ENCODE data around the gene USP6.
"Not testable (repeated sequence)": the region's sequence is repeated elsewhere in the genome, so short reads cannot be mapped to it uniquely, and the experiment has no call there.

DNA sequence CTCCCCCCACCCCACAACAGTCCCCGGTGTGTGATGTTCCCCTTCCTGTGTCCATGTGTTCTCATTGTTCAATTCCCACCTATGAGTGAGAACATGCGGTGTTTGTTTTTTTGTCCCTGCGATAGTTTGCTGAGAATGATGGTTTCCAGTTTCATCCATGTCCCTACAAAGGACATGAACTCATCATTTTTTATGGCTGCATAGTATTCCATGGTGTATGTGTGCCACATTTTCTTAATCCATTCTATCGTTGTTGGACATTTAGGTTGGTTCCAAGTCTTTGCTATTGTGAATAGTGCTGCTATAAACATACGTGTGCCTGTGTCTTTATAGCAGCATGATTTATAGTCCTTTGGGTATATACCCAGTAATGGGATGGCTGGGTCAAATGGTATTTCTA, 101.7 kb downstream of the USP6 start:
- not testable (repeated sequence) for TF ChIP-seq MEF2D (CRISPR knock-in tag; IDR thresholded peaks at IDR 0.05); POLR2A (IDR thresholded peaks at IDR 0.05; ENCODE audit: insufficient read depth in 1 of 2, low read depth in 2 of 2, low read length in 2 of 2); KAT7 (CRISPR knock-in tag; IDR thresholded peaks at IDR 0.05; ENCODE audit: borderline replicate concordance)

Measured in HepG2 (cell line).